ENCODE measurements around the gene SNAPC2. TPM values are rescaled to one million over a fixed set of nuclear protein-coding genes. Genes with fewer than 3 reads are reported as not detected.

Gene SNAPC2
- polyA plus RNA-seq, 1 of the 3 experiments (the other 2 are of a cell fraction), result 38.7 TPM

DNA sequence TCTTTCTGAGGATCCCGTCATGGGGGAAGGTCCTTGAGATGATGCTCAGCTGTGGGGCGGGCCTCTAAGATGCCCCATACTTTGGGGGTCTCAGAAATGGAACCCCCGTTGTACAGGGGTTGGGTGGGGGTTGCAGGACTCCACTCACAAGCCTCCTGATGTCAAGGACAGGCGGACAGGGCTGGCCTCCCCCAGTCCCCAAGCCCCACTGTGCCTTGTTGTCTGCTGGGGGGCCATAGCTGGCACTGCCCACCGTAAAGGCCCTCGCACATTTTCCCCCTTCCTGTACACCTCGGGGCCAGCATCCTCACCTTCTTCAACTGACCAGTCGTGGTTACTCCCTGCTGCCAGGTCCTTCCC, 2.7 kb downstream of the SNAPC2 start:
- peaks cover 0 to 23% of the 10 kb centered on the region in 2 experiments for H3K36me3 ChIP-seq (replicated peaks in 1 of 2; ENCODE audit: control insufficient read depth in 1 of 2, insufficient read depth in 2 of 2, low read length in 1 of 2)
- no peak overlapping the region for H3K4me3 ChIP-seq (ENCODE audit: low read depth in 2 of 2, low read length in 1 of 2)
- peaks cover 24% of the 10 kb centered on the region; the same call in 1 of the 2 replicates for H3K79me2 ChIP-seq (ENCODE audit: insufficient read depth)
- no peak overlapping the region for H3K4me2 ChIP-seq
- no peak for TF ChIP-seq SMC3 (IDR thresholded peaks at IDR 0.05; ENCODE audit: low read depth, low read length)
- no peak for TF ChIP-seq EP300 (IDR thresholded peaks at IDR 0.05; ENCODE audit: borderline replicate concordance in 1 of 2, low read depth in 1 of 2, low read length in 1 of 2)
- TF ChIP-seq GABPA (IDR thresholded peaks at IDR 0.05; ENCODE audit: low read depth), result no peak
- TF ChIP-seq NRF1 (IDR thresholded peaks at IDR 0.05; ENCODE audit: low read depth, low read length), result no peak
- no peak for TF ChIP-seq TAF1 (IDR thresholded peaks at IDR 0.05; ENCODE audit: borderline replicate concordance, low read depth, low read length)
- no peak for TF ChIP-seq RCOR1 (IDR thresholded peaks at IDR 0.05; ENCODE audit: low read length)
- TF ChIP-seq SIN3A (IDR thresholded peaks at IDR 0.05; ENCODE audit: borderline replicate concordance, low read depth, low read length), result no peak
- TF ChIP-seq FOXM1 (IDR thresholded peaks at IDR 0.05; ENCODE audit: low read depth), result no peak
- TF ChIP-seq MEF2A (IDR thresholded peaks at IDR 0.05; ENCODE audit: borderline replicate concordance, low read depth), result no peak
- TF ChIP-seq POLR2AphosphoS5 (IDR thresholded peaks at IDR 0.05; ENCODE audit: low read depth, low read length), result no peak
- no peak for TF ChIP-seq YY1 (IDR thresholded peaks at IDR 0.05; ENCODE audit: low read depth)
- TF ChIP-seq EZH2phosphoT487 (IDR thresholded peaks at IDR 0.05; ENCODE audit: borderline replicate concordance, low read depth), result no peak
- no peak for TF ChIP-seq FOXJ3 (CRISPR knock-in tag; IDR thresholded peaks at IDR 0.05)
- peaks cover 22 to 49% of the 10 kb centered on the region in 2 experiments; a peak in 3 of 4 replicates for H3K4me1 ChIP-seq (ENCODE audit: control insufficient read depth in 1 of 2, insufficient read depth in 2 of 2, low read depth in 1 of 2, low read length in 1 of 2)
- no peak overlapping the region for H3K9ac ChIP-seq
- H4K20me1 ChIP-seq (ENCODE audit: insufficient read depth), result peaks cover 33% of the 10 kb centered on the region
- peaks cover 8% of the 10 kb centered on the region for H3F3A ChIP-seq (replicated peaks; ENCODE audit: insufficient read depth)
- no peak for DNase-seq
- ChIA-PET CTCF (interaction anchor here (0.7 to 1.9 kb wide), 5 partner anchors 18 to 70 kb away, joined by 3 to 5 read pairs (median 3); no protein-coding TSS in a partner anchor), POLR2A (interaction anchor here (1.7 kb wide), 1 partner anchor 20 kb away, joined by 7 read pairs; the partner anchor contains the start of gene TIMM44)
- H3K27ac ChIP-seq (ENCODE audit: low read depth in 2 of 2, low read length in 1 of 2), result no peak overlapping the region
- H2AFZ ChIP-seq (ENCODE audit: low read depth), result no peak overlapping the region
- H3K27me3 ChIP-seq (ENCODE audit: insufficient read depth), result no peaks in the 10 kb centered on the region
- WGBS (ENCODE audit: low lambda C conversion rate), result 93% methylated on average over 3 of the region's 8 CpGs
- H3K9me3 ChIP-seq, result no peaks in the 10 kb centered on the region
- no peaks in the 10 kb centered on the region for H3K9me2 ChIP-seq

DNA sequence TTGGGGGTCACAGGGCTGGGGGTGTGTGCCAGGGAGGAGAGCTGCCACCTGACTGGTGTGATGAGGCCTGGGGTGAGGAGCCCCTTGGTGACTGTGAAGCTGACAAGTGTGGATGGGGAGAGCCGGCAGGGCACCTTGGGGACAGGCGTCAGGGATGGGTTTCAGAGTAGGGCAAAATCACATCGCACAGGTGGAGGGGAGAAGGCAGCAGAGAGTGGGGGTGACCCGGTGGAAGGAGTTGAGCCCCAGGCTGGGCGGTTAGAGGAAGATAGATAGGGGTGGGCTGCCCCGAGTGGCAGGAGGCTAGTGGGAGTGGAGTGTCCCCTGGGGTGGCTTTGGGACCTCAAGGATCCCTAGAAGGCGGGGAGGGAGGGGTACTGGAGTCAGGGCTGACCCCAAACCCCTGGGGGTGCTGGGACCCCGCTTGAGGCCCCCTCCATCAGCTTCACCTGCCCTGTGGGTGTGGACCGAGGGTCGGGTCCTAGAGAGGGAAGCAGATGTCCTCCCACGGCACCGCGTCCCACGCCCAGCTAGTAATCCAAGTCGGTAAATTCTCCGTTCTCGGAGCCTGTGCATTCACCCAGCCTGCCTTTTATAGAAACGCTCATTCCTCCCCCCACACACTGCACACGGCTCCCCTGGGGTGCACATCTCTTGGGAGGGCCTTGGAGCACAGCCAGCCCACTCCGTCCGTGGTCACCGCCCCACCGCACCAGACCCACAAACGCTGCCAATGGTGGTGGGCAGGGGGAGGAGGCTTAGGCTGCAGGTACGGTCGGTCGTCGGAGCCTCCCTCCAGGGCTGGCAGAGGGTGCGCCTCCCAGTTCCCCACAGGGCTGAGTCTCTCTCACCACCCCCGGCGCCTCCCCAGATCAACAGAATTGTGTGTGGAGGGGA, 3.4 kb downstream of the SNAPC2 start:
- no peaks in the 10 kb centered on the region for H3K27me3 ChIP-seq (ENCODE audit: insufficient read depth)
- H3K4me2 ChIP-seq, result peak overlapping the region; percentile 74; the same call in 1 of the 2 replicates
- peaks cover 24% of the 10 kb centered on the region; the same call in 1 of the 2 replicates for H3K79me2 ChIP-seq (ENCODE audit: insufficient read depth)
- no peaks in the 10 kb centered on the region for H3K9me3 ChIP-seq
- DNase-seq, result no peak
- no peak for TF ChIP-seq MAX (IDR thresholded peaks at IDR 0.05; ENCODE audit: low read depth)
- no peak for TF ChIP-seq ELF1 (IDR thresholded peaks at IDR 0.05)
- no peak for TF ChIP-seq FOSL2 (IDR thresholded peaks at IDR 0.05; ENCODE audit: borderline replicate concordance, low read depth)
- no peak for TF ChIP-seq ZBTB33 (IDR thresholded peaks at IDR 0.05; ENCODE audit: borderline replicate concordance, low read depth)
- no peak for TF ChIP-seq CHD2 (IDR thresholded peaks at IDR 0.05; ENCODE audit: low read length, partially characterized antibody)
- TF ChIP-seq EP300 (IDR thresholded peaks at IDR 0.05; ENCODE audit: borderline replicate concordance in 1 of 2, low read depth in 1 of 2, low read length in 1 of 2), result no peak
- TF ChIP-seq FOXJ3 (CRISPR knock-in tag; IDR thresholded peaks at IDR 0.05), result no peak
- no peak for TF ChIP-seq RFX5 (IDR thresholded peaks at IDR 0.05; ENCODE audit: low read length)
- H3K9ac ChIP-seq, result no peak overlapping the region
- peaks cover 0 to 23% of the 10 kb centered on the region in 2 experiments for H3K36me3 ChIP-seq (replicated peaks in 1 of 2; ENCODE audit: control insufficient read depth in 1 of 2, insufficient read depth in 2 of 2, low read length in 1 of 2)
- peaks cover 15% of the 10 kb centered on the region for H3F3A ChIP-seq (replicated peaks; ENCODE audit: insufficient read depth)
- no peaks in the 10 kb centered on the region for H3K9me2 ChIP-seq
- no peak overlapping the region for H2AFZ ChIP-seq (ENCODE audit: low read depth)
- ChIA-PET CTCF (interaction anchor here (0.7 to 1.9 kb wide), 11 partner anchors 16 to 235 kb away, joined by 3 to 5 read pairs (median 3); partner anchors contain the start of gene TIMM44), POLR2A (no interaction called here)
- peaks cover 29 to 57% of the 10 kb centered on the region in 2 experiments for H3K4me1 ChIP-seq (ENCODE audit: control insufficient read depth in 1 of 2, insufficient read depth in 2 of 2, low read depth in 1 of 2, low read length in 1 of 2)
- 93% methylated on average over 13 of the region's 31 CpGs for WGBS (ENCODE audit: low lambda C conversion rate)
- no peak overlapping the region for H3K4me3 ChIP-seq (ENCODE audit: low read depth in 2 of 2, low read length in 1 of 2)
- H3K27ac ChIP-seq (ENCODE audit: low read depth in 2 of 2, low read length in 1 of 2), result no peak overlapping the region
- peaks cover 33% of the 10 kb centered on the region for H4K20me1 ChIP-seq (ENCODE audit: insufficient read depth)
